Aorta (tissue), 5 donors: ENCODE measurements around the gene PSPN. TPM values are rescaled to one million over a fixed set of nuclear protein-coding genes. Genes with fewer than 3 reads are reported as not detected.

Source experiments
- ATAC-seq: fragments of 200-7000 bp; cut with Tn5 transposase; one replicate; pipeline ENCODE4 v1.9.1; 2022; ENCODE audit warnings: moderate library complexity; ENCODE audit not compliant: low FRiP score
- DNase-seq, 2 donors: peaks; one replicate each; pipeline ENCODE4 v3.0.0-alpha.2; 2020
- H3K27ac ChIP-seq, 2 donors: one replicate each; pipeline ENCODE4 v1.5.1; 2013; ENCODE audit warnings: low read length in 2 of 2, mild to moderate bottlenecking in 2 of 2, moderate library complexity in 2 of 2, control low read depth in 1 of 2, inconsistent platforms in 1 of 2, low read depth in 1 of 2
- H3K27me3 ChIP-seq, 2 donors: one replicate each; pipeline ENCODE4 v1.6.1; 2013; ENCODE audit warnings: control low read depth in 1 of 2, low read length in 1 of 2, mild to moderate bottlenecking in 1 of 2, moderate library complexity in 1 of 2; ENCODE audit not compliant: insufficient read depth in 2 of 2, control insufficient read depth in 1 of 2
- H3K36me3 ChIP-seq, 2 donors: one replicate each; pipeline ENCODE4 v1.6.1; 2013; ENCODE audit warnings: control low read depth in 1 of 2, low read length in 1 of 2, mild to moderate bottlenecking in 1 of 2; ENCODE audit not compliant: insufficient read depth in 2 of 2, control insufficient read depth in 1 of 2
- H3K4me1 ChIP-seq, 2 donors: one replicate each; pipeline ENCODE4 v1.6.1; 2013; ENCODE audit warnings: low read length in 2 of 2, control low read depth in 1 of 2, mild to moderate bottlenecking in 1 of 2, moderate library complexity in 1 of 2; ENCODE audit not compliant: insufficient read depth in 2 of 2, control insufficient read depth in 1 of 2
- H3K4me3 ChIP-seq, 2 donors: one replicate each; pipeline ENCODE4 v1.5.1; 2013; ENCODE audit warnings: low read length in 2 of 2, control low read depth in 1 of 2, mild to moderate bottlenecking in 1 of 2
- H3K9me3 ChIP-seq: one replicate; pipeline ENCODE4 v1.6.1; 2013; ENCODE audit warnings: mild to moderate bottlenecking, low read length; ENCODE audit not compliant: control insufficient read depth
- WGBS, 2 donors: extraction: QIAGEN DNeasy Blood & Tissue Kit; methylation state at CpG; one replicate each; pipeline ENCODE4 v1.1.7; 2013; 5-methylcytosine and 5-hydroxymethylcytosine counted together
- intact Hi-C, 2 donors: fragments of 100-400 bp; cut with DNase I; formaldehyde crosslinking; loops; one replicate each; pipeline versions ENCODE4 v1.14.2 to v1.15.0; 2022
- polyA plus RNA-seq, 2 donors: library from polyadenylated mRNA; stranded (reverse); fragments of 200-250 nt; gene quantifications; one replicate each; pipeline ENCODE4 v1.2.3, GENCODE V29; 2013
- total RNA-seq, 2 donors: library from RNA; stranded (reverse); fragmentation: NEBNext Ultra II Directional; extraction: Animal tissue kit (Norgen Biotek cat#: 25700); gene quantifications; one replicate each; pipeline ENCODE4 v1.2.1, GENCODE V29; 2021
- donor health status: healthy with polysubstance abuse.
- donor health status: Bipolar disorder and iron deficiency.
- donor health status: DM: no; HTN: no; CAD: no.
- donor health status: DM: no; HTN: no; CAD: no.
- donor health status: DM: yes; HTN: yes; CAD: no.

The PSPN gene
- total and polyA plus RNA-seq, 4 donors, result 0.95 to 2.2 (median 1.1) TPM

- H3K9me3 ChIP-seq, result no peaks in the 10 kb centered on the region
- no peaks in the 10 kb centered on the region for H3K4me1 ChIP-seq
- no peaks in the 10 kb centered on the region for H3K27me3 ChIP-seq
- H3K36me3 ChIP-seq, result peaks cover 0 to 21% of the 10 kb centered on the region in 2 donors
- no peak overlapping the region for H3K4me3 ChIP-seq
- WGBS, 2 donors, result 70 to 75% methylated on average over 25 to 33 of the region's 33 CpGs
- DNase-seq (no peak), ATAC-seq (no peak)
- no peak overlapping the region for H3K27ac ChIP-seq
- intact Hi-C loops, result no loop called here
These were observed 42.2 kb upstream of the PSPN start for GRCh38 chr19:6417713-6418561.

DNA sequence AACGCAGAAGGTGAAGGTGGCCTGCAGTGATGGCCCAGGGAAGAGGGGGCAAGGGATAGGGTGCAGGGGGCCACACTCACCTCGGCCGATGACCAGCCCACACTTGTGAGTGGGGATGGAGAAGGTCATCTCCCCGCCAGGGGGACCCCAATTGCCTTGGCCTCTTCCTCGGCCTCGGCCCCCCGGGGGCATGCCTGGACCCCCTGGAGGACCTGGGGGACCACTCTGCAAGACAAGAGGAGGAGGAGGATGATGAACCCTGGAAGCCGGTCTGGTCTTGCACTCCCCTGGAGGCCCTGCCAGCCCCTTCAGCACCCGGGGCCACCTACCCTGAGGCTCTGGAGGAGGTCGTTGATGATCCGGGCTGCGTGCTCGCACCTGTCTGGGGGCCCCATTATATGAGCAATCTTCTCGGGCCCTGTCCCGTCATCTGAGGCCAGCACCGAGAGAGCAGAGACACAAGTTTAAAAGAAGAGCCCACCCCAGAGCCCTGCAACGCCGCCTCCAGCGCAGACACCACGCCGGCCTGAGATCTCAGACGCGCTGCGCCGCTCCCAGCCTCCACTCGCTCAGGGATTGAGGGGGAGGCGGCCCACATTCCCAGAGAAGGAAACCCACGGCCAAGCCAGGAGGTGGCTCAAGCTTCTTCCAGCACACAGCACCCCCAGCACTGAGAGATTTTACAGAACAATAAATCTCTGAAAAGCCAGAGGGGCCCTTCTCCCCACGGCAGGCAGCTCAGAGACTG is 41.1 kb upstream of the PSPN start:
- peaks cover 0 to 21% of the 10 kb centered on the region in 2 donors for H3K36me3 ChIP-seq
- H3K4me1 ChIP-seq, result no peaks in the 10 kb centered on the region
- no peak overlapping the region for H3K4me3 ChIP-seq
- no peak for ATAC-seq
- no peaks in the 10 kb centered on the region for H3K27me3 ChIP-seq
- no peak overlapping the region for H3K27ac ChIP-seq
- 90 to 92% methylated on average over 28 to 29 of the region's 29 CpGs for whole genome bisulfite sequencing, 2 donors
- no peak for DNase-seq
- intact Hi-C loops, result no loop called here
- H3K9me3 ChIP-seq, result no peaks in the 10 kb centered on the region

GRCh38 chr19:6415591-6416190 is 40.0 kb upstream of the PSPN start:
- no peak for ATAC-seq
- 88 to 93% methylated on average over 28 to 32 of the region's 32 CpGs for WGBS, 2 donors
- peaks cover 0 to 21% of the 10 kb centered on the region in 2 donors for H3K36me3 ChIP-seq
- no peak overlapping the region for H3K27ac ChIP-seq
- H3K4me3 ChIP-seq, result no peak overlapping the region
- no peaks in the 10 kb centered on the region for H3K4me1 ChIP-seq
- intact Hi-C loops, result no loop called here
- DNase-seq, result no peak
- H3K27me3 ChIP-seq, result no peaks in the 10 kb centered on the region
- no peaks in the 10 kb centered on the region for H3K9me3 ChIP-seq

GRCh38 chr19:6414793-6415590 is 39.3 kb upstream of the PSPN start:
- no peak for DNase-seq
- intact Hi-C loops, result no loop called here
- no peaks in the 10 kb centered on the region for H3K9me3 ChIP-seq
- no peak for ATAC-seq
- H3K27me3 ChIP-seq, result no peaks in the 10 kb centered on the region
- WGBS, 2 donors, result 90 to 92% methylated on average over 45 to 47 of the region's 47 CpGs
- peaks cover 0 to 21% of the 10 kb centered on the region in 2 donors for H3K36me3 ChIP-seq
- H3K4me1 ChIP-seq, result no peaks in the 10 kb centered on the region
- no peak overlapping the region for H3K27ac ChIP-seq
- H3K4me3 ChIP-seq, result no peak overlapping the region

DNA sequence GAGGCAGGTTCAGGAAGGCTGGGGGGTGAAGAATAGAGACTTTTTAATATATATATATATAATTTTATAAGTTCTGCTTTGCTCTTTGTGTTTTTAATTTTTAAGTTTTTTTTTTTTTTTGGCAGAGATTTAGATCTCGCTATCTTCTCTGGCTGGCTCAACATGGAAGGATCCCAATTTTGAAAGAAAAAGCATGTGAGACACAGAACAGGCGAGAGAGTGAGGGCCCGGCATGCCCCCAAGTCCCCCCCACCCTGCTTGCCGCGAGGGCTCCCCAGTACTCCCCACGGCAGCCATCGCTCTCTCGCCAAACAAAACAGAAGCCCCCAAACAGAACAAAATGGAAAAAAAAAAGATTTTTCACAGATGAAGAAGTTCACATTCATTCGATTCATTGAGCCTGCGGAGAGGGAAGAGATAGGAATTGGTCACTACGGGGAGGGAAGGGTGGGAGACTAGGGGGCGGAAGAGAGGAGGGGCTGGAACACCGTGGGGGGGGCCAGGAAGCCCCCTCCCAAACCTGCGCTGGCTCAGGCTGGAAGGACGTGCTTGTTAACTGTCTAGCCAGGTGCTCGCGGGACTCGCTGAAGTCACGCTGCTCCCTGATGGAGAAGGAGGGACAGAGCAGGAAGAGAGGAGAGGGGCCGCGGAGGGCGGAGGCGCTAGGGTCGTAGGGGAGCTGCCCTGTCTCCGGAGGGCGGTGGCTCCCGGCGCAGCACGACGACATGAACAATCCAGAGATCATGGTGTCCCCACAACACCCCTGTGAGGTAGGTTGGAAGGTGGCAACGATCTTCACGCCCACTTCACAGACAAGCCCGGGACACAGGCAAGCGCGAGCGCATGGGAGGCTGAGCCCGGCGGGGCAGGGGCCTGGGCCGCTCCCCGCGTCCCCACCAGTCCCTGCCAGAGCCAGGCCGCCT is 38.2 kb upstream of the PSPN start:
- 63 to 66% methylated on average over 39 to 42 of the region's 42 CpGs for WGBS, 2 donors
- intact Hi-C loops, result no loop called here
- no peaks in the 10 kb centered on the region for H3K4me1 ChIP-seq
- H3K9me3 ChIP-seq, result no peaks in the 10 kb centered on the region
- no peak overlapping the region for H3K27ac ChIP-seq
- H3K27me3 ChIP-seq, result no peaks in the 10 kb centered on the region
- H3K36me3 ChIP-seq, result peaks cover 0 to 18% of the 10 kb centered on the region in 2 donors
- no peak for ATAC-seq
- no peak for DNase-seq
- no peak overlapping the region for H3K4me3 ChIP-seq

DNA sequence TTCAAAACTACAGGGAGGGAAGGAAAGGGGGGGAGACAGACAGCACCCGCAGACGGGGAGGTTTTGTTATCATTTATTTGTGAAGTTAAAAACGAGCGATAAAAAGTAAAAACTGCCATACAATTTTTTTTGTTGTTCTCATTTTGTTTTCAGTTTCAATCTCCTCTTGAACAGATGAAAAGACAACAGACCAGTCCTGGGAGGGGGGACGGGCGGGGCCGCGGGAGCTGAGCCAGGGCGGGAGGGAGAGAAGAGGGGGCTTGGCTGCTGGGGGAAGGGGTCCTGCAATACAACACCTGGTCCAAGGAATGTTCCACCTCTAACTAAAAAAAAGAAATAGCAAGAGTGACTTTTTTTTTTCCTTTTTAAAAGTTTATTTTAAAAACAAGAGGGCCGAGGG is 37.6 kb upstream of the PSPN start:
- no peak overlapping the region for H3K4me3 ChIP-seq
- no peak overlapping the region for H3K27ac ChIP-seq
- H3K27me3 ChIP-seq, result no peaks in the 10 kb centered on the region
- no peaks in the 10 kb centered on the region for H3K9me3 ChIP-seq
- no peak for DNase-seq
- no peaks in the 10 kb centered on the region for H3K4me1 ChIP-seq
- ATAC-seq, result no peak
- H3K36me3 ChIP-seq, result peaks cover 0 to 17% of the 10 kb centered on the region in 2 donors
- intact Hi-C loops, result no loop called here
- WGBS, 2 donors, result 50 to 65% methylated on average over 10 of the region's 10 CpGs

DNA sequence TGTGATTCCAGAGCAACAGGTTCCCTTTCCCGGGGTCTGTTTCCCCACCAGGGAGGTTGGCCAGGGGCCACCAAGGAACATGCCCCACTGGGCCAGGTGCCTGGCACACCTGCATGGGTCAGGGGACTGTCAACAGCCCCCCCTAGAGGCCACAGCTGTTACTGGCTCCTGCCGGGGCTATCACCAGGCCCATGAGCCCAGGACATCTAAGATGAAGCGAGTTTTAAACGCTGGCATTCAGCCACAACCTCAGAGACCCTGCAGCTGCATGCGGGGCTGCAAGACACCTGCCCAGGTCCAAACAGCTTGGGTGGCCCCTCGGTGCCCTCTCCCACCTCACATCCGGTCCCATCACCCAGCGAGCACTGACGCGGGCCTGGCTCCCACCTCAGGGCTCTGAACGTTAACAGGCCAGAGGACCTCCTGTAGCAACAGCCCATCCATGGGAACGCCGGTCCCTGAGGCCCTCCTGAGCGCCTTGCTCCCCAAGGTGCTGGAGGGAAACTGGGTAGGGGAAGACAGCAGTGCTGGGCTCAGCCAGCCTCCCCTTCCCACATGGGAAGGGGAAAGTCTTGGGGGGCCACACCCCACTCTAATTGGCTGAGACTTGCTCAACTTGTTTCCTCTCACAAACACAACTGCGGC is 36.8 kb upstream of the PSPN start:
- H3K4me3 ChIP-seq, result no peak overlapping the region

More for the DNA sequence above, 36.8 kb upstream of the PSPN start:
- intact Hi-C loops, result no loop called here
- no peaks in the 10 kb centered on the region for H3K4me1 ChIP-seq
- H3K27me3 ChIP-seq, result no peaks in the 10 kb centered on the region
- no peaks in the 10 kb centered on the region for H3K9me3 ChIP-seq
- WGBS, 2 donors, result 58 to 61% methylated on average over 15 of the region's 15 CpGs
- peaks cover 0 to 17% of the 10 kb centered on the region in 2 donors for H3K36me3 ChIP-seq
- no peak for ATAC-seq
- H3K27ac ChIP-seq, result no peak overlapping the region
- DNase-seq, result no peak
